Measurements from ENCODE around the gene WWOX. TPM values are rescaled to one million over a fixed set of nuclear protein-coding genes. Genes with fewer than 3 reads are reported as not detected.

WWOX gene
- polyA plus RNA-seq, 1 donor from 2014 or later, result 25.6 TPM

DNA sequence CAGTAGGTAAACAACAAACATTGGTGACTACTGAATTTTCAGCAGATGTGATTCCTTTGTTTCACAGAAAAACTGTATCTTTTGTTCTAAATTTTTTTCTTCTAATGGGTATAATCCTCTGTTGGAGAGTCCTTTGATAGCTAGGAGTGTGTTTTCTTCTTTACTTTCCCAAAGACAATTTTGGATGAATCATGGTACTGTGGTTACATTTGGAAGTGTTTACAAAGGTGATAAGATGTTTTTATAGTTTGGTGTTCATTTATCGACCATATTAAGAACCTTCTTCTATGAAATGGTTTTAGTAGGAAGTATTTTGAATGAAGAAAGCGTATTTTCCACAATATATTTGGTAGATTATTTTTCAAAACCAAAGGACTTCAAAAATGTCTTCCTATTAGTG, 333.7 kb downstream of the WWOX start:
- H3K4me3 ChIP-seq (ENCODE audit: low read length), result no peak overlapping the region
- no peaks in the 10 kb centered on the region for H3K79me2 ChIP-seq (replicated peaks; ENCODE audit: insufficient read depth, low read length)
- no peak overlapping the region for H3K9ac ChIP-seq (ENCODE audit: low read length)
- no peaks in the 10 kb centered on the region for H4K20me1 ChIP-seq (ENCODE audit: insufficient read depth)
- no peak overlapping the region for H3K4me2 ChIP-seq (ENCODE audit: low read length)
- H3K9me3 ChIP-seq (ENCODE audit: low read length), result no peaks in the 10 kb centered on the region
- H2AFZ ChIP-seq (ENCODE audit: low read depth, low read length), result no peak overlapping the region
- TF ChIP-seq MXI1 (conservative IDR thresholded peaks at IDR 0.05; ENCODE audit: poor library complexity, severe bottlenecking) (no peak), EZH2 (IDR thresholded peaks at IDR 0.05; ENCODE audit: borderline replicate concordance, insufficient read depth, low read length, poor library complexity, severe bottlenecking) (no peak), EP300 (conservative IDR thresholded peaks at IDR 0.05; ENCODE audit: poor library complexity, severe bottlenecking) (no peak), SMC3 (conservative IDR thresholded peaks at IDR 0.05; ENCODE audit: poor library complexity) (no peak), TAF1 (IDR thresholded peaks at IDR 0.05; ENCODE audit: low read depth) (no peak), RAD21 (conservative IDR thresholded peaks at IDR 0.05) (no peak)
- TF ChIP-seq, protein P1, sequence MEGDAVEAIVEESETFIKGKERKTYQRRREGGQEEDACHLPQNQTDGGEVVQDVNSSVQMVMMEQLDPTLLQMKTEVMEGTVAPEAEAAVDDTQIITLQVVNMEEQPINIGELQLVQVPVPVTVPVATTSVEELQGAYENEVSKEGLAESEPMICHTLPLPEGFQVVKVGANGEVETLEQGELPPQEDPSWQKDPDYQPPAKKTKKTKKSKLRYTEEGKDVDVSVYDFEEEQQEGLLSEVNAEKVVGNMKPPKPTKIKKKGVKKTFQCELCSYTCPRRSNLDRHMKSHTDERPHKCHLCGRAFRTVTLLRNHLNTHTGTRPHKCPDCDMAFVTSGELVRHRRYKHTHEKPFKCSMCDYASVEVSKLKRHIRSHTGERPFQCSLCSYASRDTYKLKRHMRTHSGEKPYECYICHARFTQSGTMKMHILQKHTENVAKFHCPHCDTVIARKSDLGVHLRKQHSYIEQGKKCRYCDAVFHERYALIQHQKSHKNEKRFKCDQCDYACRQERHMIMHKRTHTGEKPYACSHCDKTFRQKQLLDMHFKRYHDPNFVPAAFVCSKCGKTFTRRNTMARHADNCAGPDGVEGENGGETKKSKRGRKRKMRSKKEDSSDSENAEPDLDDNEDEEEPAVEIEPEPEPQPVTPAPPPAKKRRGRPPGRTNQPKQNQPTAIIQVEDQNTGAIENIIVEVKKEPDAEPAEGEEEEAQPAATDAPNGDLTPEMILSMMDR (IDR thresholded peaks at IDR 0.05; ENCODE audit: poor library complexity, severe bottlenecking), result no peak
- no peaks in the 10 kb centered on the region for H3K27me3 ChIP-seq (ENCODE audit: insufficient read depth, low read depth, low read length)
- no peaks in the 10 kb centered on the region for H3F3A ChIP-seq (ENCODE audit: insufficient read depth, low read length, poor library complexity, severe bottlenecking)
- no peak overlapping the region for H3K27ac ChIP-seq (ENCODE audit: low read length)
- H3K9me2 ChIP-seq (ENCODE audit: insufficient read depth, low read length), result no peaks in the 10 kb centered on the region
- no peaks in the 10 kb centered on the region for H3K36me3 ChIP-seq (ENCODE audit: insufficient read depth, low read length)

DNA sequence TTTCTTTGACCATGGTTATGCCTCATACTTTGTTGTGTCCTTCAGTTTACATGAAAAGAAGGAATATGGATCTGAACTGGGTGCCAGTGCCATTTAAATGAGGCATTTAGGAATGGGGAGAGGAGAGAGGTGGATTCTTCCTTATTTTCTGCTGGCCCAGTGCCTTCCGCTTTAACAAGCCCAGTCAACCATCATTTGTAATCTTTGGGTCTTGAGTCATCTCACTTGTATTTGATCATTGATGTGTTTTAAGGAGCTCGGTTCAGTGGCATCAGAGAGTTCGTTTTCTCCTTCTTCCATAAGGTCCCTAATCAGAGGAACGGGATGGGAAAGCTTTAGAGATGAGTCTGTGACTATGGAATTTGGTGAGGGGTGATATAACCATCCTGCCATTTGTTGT, 334.9 kb downstream of the WWOX start:
- no peaks in the 10 kb centered on the region for H3K79me2 ChIP-seq (replicated peaks; ENCODE audit: insufficient read depth, low read length)
- no peak overlapping the region for H2AFZ ChIP-seq (ENCODE audit: low read depth, low read length)
- H3K36me3 ChIP-seq (ENCODE audit: insufficient read depth, low read length), result no peaks in the 10 kb centered on the region
- H3K4me2 ChIP-seq (ENCODE audit: low read length), result no peak overlapping the region
- H4K20me1 ChIP-seq (ENCODE audit: insufficient read depth), result no peaks in the 10 kb centered on the region
- H3K27ac ChIP-seq (ENCODE audit: low read length), result no peak overlapping the region
- H3K9me3 ChIP-seq (ENCODE audit: low read length), result no peaks in the 10 kb centered on the region
- no peak overlapping the region for H3K9ac ChIP-seq (ENCODE audit: low read length)
- no peak overlapping the region for H3K4me3 ChIP-seq (ENCODE audit: low read length)
- no peaks in the 10 kb centered on the region for H3K9me2 ChIP-seq (ENCODE audit: insufficient read depth, low read length)
- H3K27me3 ChIP-seq (ENCODE audit: insufficient read depth, low read depth, low read length), result no peaks in the 10 kb centered on the region
- no peaks in the 10 kb centered on the region for H3F3A ChIP-seq (ENCODE audit: insufficient read depth, low read length, poor library complexity, severe bottlenecking)
- TF ChIP-seq EP300 (conservative IDR thresholded peaks at IDR 0.05; ENCODE audit: poor library complexity, severe bottlenecking) (no peak), EZH2 (IDR thresholded peaks at IDR 0.05; ENCODE audit: borderline replicate concordance, insufficient read depth, low read length, poor library complexity, severe bottlenecking) (no peak), MXI1 (conservative IDR thresholded peaks at IDR 0.05; ENCODE audit: poor library complexity, severe bottlenecking) (no peak)

DNA sequence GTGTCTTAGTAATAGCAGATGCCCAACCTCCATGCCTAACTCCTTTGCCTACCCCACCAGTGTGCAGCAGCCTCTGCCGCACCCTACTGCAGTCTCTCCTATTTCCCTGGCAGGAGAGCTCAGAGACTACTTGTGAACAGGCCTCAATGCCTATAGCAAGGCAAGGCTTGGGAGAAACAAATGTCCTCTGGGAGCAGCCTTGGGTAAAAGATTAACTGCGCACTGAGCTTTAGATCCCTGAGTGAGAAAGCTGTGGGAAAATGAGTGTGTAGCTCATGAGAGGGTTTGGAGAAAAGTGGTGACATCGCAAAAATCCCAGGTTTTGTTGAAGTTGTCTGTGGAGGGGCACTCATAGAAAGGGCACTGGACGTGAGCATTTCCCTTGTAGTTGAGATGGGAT, 335.8 kb downstream of the WWOX start:
- Histone ChIP-seq H3K4me2 (ENCODE audit: low read length) (no peak overlapping the region), H3K9me2 (ENCODE audit: insufficient read depth, low read length) (no peaks in the 10 kb centered on the region), H3F3A (ENCODE audit: insufficient read depth, low read length, poor library complexity, severe bottlenecking) (no peaks in the 10 kb centered on the region), H3K9me3 (ENCODE audit: low read length) (no peaks in the 10 kb centered on the region), H3K79me2 (replicated peaks; ENCODE audit: insufficient read depth, low read length) (no peaks in the 10 kb centered on the region), H3K4me3 (ENCODE audit: low read length) (no peak overlapping the region), H2AFZ (ENCODE audit: low read depth, low read length) (no peak overlapping the region), H3K36me3 (ENCODE audit: insufficient read depth, low read length) (no peaks in the 10 kb centered on the region), H3K9ac (ENCODE audit: low read length) (no peak overlapping the region), H3K27me3 (ENCODE audit: insufficient read depth, low read depth, low read length) (no peaks in the 10 kb centered on the region), H4K20me1 (ENCODE audit: insufficient read depth) (no peaks in the 10 kb centered on the region), H3K27ac (ENCODE audit: low read length) (no peak overlapping the region)
- TF ChIP-seq, protein P2, sequence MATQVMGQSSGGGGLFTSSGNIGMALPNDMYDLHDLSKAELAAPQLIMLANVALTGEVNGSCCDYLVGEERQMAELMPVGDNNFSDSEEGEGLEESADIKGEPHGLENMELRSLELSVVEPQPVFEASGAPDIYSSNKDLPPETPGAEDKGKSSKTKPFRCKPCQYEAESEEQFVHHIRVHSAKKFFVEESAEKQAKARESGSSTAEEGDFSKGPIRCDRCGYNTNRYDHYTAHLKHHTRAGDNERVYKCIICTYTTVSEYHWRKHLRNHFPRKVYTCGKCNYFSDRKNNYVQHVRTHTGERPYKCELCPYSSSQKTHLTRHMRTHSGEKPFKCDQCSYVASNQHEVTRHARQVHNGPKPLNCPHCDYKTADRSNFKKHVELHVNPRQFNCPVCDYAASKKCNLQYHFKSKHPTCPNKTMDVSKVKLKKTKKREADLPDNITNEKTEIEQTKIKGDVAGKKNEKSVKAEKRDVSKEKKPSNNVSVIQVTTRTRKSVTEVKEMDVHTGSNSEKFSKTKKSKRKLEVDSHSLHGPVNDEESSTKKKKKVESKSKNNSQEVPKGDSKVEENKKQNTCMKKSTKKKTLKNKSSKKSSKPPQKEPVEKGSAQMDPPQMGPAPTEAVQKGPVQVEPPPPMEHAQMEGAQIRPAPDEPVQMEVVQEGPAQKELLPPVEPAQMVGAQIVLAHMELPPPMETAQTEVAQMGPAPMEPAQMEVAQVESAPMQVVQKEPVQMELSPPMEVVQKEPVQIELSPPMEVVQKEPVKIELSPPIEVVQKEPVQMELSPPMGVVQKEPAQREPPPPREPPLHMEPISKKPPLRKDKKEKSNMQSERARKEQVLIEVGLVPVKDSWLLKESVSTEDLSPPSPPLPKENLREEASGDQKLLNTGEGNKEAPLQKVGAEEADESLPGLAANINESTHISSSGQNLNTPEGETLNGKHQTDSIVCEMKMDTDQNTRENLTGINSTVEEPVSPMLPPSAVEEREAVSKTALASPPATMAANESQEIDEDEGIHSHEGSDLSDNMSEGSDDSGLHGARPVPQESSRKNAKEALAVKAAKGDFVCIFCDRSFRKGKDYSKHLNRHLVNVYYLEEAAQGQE (IDR thresholded peaks at IDR 0.05; ENCODE audit: borderline replicate concordance), result no peak
- TF ChIP-seq TAF1 (IDR thresholded peaks at IDR 0.05; ENCODE audit: low read depth), result no peak
- no peak for TF ChIP-seq SMC3 (conservative IDR thresholded peaks at IDR 0.05; ENCODE audit: poor library complexity)
- TF ChIP-seq RAD21 (conservative IDR thresholded peaks at IDR 0.05), result no peak
- no peak for TF ChIP-seq EP300 (conservative IDR thresholded peaks at IDR 0.05; ENCODE audit: poor library complexity, severe bottlenecking)
- no peak for TF ChIP-seq EZH2 (IDR thresholded peaks at IDR 0.05; ENCODE audit: borderline replicate concordance, insufficient read depth, low read length, poor library complexity, severe bottlenecking)

Measured in neural cell (in vitro differentiated cells).